ENCODE measurements around the gene C2CD2.

C2CD2 gene

DNA sequence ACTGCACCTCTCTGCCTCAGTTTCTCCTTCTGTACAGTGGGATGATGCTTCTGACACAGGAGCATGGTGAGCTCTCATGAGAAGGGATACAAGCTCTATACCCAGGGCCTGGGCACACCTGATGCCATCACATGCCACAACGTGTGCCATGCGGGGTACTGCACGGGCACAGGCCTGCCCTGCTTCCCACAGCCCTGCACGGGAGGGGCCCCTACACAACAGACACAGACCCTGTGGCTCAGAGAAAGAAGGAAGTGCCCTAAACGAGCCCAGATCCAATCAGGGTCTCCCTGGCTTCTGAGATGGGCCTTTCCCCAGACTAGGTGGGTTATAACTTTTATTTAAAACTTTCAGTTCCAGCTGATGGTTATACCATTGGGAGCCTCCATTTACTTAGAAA is 24.6 kb downstream of the C2CD2 start:
- DNase-seq: no peak

GRCh38 chr21:41928621-41929220 is 25.1 kb downstream of the C2CD2 start:
- no peak for DNase-seq

GRCh38 chr21:41927727-41928409 is 25.9 kb downstream of the C2CD2 start:
- no peak for DNase-seq

DNA sequence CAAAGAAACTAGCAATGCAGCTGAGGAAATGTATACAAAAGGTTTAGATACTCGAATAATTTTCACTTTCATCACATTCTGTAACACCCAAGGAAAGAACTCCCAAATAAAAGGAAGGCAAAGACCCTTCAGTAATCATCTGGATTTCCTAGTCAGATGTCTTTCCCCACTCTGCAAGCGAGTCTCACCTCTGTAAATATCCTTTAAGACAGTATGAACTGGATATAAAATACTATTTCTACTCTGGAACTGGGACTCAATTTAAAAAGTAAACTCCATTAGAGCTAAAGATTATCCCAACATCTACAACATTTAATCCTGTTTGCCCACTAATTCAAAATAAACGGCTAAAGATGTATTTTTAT is 27.0 kb downstream of the C2CD2 start:
- DNase-seq: no peak

- DNase-seq: peak; percentile 27 to 36
Observed at GRCh38 chr21:41926117-41926806, 27.6 kb downstream of the C2CD2 start.

DNA sequence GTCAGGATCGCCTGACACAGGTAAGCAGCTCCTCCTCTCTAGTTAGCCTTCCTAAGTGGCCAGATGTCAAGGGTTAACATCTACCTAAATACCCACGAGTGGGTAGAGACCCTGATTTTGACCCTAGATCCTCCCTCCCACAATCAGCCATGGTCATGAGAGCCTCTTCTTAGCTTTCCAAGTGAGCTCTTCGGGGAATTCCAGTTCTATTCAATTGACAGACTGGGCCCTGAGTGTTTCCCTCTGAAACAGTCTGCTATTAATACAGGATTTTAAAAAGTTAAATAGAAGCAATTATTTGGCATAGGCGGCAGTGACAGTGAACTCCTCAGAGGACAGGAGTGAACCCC is 28.1 kb downstream of the C2CD2 start:
- no peak for DNase-seq

DNA sequence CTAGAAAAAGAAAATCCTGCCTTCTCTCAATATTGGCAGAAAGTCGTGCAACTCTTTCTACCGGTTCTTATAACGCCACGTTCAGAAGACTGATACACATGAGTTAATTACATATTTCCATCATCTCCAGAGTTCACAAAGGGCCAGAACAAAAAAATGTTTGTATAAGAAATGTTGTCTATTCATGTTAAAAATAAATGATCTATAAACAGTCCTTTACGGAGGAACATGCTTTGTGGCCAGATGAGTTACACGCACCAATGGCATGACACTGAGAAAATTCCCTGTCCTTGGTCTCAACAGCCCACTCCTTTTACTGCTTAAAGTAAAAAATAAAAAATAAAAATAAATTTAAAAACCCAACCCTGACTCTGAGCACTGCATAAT is 29.5 kb downstream of the C2CD2 start:
- DNase-seq: no peak

- peak in 1 of 2 experiments; percentile 33 for DNase-seq
Observed at GRCh38 chr21:41923631-41924367, 30.0 kb downstream of the C2CD2 start.

- no peak for DNase-seq
Observed at GRCh38 chr21:41923186-41923585, 30.6 kb downstream of the C2CD2 start.

GRCh38 chr21:41921021-41921420 is 32.8 kb downstream of the C2CD2 start:
- DNase-seq: no peak

GRCh38 chr21:41920476-41920875 is 33.3 kb downstream of the C2CD2 start:
- DNase-seq: no peak

DNA sequence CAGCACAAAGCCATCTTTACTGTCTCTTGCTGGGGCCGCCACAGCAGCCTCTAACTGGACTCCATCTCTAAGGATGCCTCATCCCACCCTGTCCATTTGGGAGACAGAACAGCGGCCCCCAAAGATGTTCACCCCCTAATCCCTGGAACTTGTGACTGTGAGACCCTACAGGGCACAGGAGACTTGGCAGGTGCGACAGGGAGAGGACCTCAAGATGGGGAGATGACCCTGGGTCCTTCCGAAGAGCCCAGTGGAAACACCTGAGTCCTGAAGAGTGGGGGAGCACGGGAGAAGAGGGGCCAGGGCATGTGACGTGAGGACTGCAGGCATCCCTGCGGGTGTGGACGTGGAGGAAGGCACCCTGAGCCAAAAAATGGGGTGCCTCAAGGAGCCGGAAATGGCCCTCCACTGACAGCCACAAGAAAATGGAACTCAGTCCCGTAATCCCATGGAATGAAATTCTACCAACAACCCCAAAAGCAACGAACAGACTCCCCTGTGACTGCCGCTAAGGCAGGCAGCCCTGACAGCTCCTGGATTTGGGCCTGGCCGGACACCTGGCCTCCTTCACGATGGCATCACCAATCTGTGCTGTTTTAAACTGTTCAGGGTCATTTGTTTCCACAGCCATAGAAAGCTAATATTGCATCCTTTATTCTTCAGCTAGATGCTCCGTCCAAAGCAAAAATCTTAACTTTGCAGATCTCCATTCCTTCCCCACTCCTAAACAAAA is 34.0 kb downstream of the C2CD2 start:
- no peak for DNase-seq

- DNase-seq: no peak
Observed at GRCh38 chr21:41918561-41919358, 35.1 kb downstream of the C2CD2 start.

DNA sequence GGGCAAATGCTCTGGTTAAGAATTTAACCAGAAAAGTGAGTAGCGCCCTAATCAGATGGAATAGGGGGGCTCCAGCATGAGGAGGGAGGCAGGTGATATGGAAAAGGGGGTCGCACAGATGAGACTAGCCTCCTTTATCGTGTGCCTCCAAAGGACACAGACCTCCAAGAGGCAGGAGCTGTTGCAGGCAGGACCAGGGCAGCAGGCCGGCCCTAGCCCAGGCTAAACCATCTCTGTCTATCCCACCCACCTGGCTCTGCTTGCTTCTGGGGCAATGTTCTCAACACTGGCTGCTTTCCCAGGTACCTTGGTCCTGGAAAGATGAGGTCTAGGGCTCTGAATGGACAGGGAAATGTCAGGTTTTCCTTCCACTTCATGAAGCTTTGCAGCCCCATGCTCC is 36.3 kb downstream of the C2CD2 start:
- DNase-seq: no peak

DNA sequence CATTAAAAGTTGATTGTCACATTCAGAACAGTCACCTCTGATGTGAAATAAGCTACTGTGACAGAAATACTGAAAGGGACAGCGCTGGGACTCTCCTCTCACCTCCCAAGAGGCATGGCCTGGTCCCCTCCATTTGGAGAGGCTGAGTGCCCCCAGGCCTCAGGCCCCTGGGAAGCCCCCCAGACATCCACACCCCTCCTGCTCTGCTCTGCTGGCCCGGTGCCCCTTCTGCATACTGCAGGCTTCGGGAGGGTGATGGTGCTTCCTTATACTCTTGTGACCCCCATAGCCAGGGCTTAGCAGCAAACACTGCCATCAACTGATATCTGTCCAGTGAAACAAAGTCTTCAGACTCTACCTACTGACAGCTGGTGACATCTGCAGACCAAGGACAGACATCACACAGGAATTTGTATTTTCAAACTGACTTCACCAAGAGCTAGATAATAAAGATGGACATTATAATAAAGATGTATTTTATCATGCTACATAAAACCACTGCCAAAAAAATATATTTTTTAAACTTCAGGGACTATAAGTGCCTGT is 36.9 kb downstream of the C2CD2 start:
- no peak for DNase-seq

DNA sequence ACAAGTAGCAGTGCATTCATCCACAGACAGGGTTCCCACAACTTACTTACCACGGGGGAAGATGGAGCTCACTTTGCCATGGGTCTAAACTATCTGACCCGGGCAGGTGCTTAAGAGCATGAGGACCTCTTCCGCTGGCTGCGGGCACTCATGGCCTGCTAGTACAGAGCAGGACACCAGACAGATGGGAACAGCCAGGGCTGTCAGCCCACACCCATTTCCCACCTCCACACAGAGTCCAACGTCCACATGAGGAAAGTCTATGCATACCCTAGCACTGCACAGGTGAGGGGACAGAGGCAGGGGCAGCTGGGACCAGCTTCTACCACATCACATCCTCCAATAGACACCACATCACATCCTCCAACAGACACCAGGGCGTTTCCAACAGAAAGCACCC is 38.9 kb downstream of the C2CD2 start:
- no peak for DNase-seq

DNA sequence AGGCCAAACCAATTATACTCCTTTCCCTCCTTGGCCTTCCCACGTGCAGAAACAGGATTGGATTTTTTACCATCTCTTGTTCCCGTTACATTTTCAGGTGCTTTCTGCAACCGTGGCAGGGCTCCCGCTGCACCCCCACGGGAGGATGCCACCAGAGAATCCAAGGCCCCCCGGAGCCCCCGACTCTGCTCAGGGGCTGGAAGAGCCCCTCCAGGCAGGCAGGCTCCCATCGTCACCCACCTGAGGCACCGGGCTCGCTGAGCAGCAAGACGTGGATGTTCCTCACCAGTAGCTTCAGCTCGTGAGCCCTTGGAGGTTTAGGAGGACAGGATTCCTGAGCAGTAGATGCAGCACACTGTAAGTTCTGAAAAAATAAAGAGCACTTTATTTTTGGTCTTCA is 39.5 kb downstream of the C2CD2 start:
- no peak for DNase-seq

DNA sequence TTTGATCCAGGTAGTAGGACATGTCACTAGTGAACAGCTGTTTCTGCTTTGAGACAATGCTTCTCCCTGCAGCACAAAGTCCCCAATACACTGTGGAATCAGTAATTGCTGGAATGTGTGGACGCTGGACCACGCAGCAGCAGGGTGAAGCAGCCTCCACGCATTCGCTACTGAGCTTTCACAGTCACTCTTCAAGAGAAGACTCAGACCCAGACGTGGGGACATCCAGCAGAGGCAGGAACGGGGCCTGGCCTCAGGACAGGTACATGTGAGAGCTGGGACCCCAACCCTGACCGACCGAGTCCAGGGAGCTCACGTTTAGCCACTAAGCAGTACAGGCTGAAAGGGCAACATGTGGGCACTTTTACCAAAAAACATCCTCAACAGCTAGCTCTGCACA is 40.6 kb downstream of the C2CD2 start:
- no peak for DNase-seq

- DNase-seq: no peak
Observed at GRCh38 chr21:41908829-41909228, 45.0 kb downstream of the C2CD2 start.

- DNase-seq: no peak
Observed at GRCh38 chr21:41907496-41908258, 46.1 kb downstream of the C2CD2 start.

GRCh38 chr21:41906770-41907169 is 47.0 kb downstream of the C2CD2 start:
- no peak for DNase-seq

All from activated CD4-positive, alpha-beta T cell treated with anti-CD3 and anti-CD28 coated beads, Interleukin-2, amount 50 U/mL, for 48 hours (primary cell).